ENCODE data around the gene NPR3.

Gene NPR3

GRCh38 chr5:32814620-32815019 lies 103.5 kb downstream of the NPR3 start:
- no peak for DNase-seq

GRCh38 chr5:32827981-32828380 lies 116.9 kb downstream of the NPR3 start:
- DNase-seq = no peak

- DNase-seq = no peak
These were observed 117.4 kb downstream of the NPR3 start for GRCh38 chr5:32828492-32828891.

- no peak for DNase-seq
These were observed 120.5 kb downstream of the NPR3 start for GRCh38 chr5:32831624-32832023.

GRCh38 chr5:32833127-32833526 lies 122.0 kb downstream of the NPR3 start:
- DNase-seq = no peak

- DNase-seq = no peak
These were observed 122.5 kb downstream of the NPR3 start for GRCh38 chr5:32833663-32834062.

GRCh38 chr5:32834251-32834650 lies 123.1 kb downstream of the NPR3 start:
- no peak for DNase-seq

GRCh38 chr5:32836176-32836575 lies 125.1 kb downstream of the NPR3 start:
- no peak for DNase-seq

GRCh38 chr5:32837211-32837610 lies 126.1 kb downstream of the NPR3 start:
- DNase-seq = no peak

GRCh38 chr5:32839106-32839505 lies 128.0 kb downstream of the NPR3 start:
- DNase-seq = no peak

- no peak for DNase-seq
These were observed 129.5 kb downstream of the NPR3 start for GRCh38 chr5:32840606-32841005.
